Right ventricle myocardium inferior (tissue), 1 donor: Measurements from ENCODE around the gene DLST. TPM values are rescaled to one million over a fixed set of nuclear protein-coding genes. Genes with fewer than 3 reads are reported as not detected.

Source experiments
- ATAC-seq: fragments of 200-7000 bp; cut with Tn5 transposase; one replicate; pipeline ENCODE4 v1.9.1; 2020; ENCODE audit warnings: mild to moderate bottlenecking, moderate library complexity
- DNase-seq: peaks from one replicate; pipeline ENCODE4 v3.0.0; 2021; ENCODE audit errors: missing footprints
- intact Hi-C: fragments of 100-400 bp; cut with DNase I; formaldehyde crosslinking; loops from one replicate; pipeline ENCODE4 v1.11.0; 2022
- long read RNA-seq: library from polyadenylated mRNA; unstranded; transcript quantifications from one replicate; pipeline ENCODE4 v2.0.0, GENCODE V29; 2021
- total RNA-seq: library from RNA; stranded (reverse); fragmentation: NEBNext Ultra II Directional; extraction: Animal tissue kit (Norgen Biotek cat#: 25700); gene quantifications from one replicate; pipeline ENCODE4 v1.2.1, GENCODE V29; 2021
- donor health status: DM: no; HTN: yes; CAD: no; lungs with severe emphysema.

Gene DLST
- total RNA-seq, result 213 TPM
- long read RNA-seq, partial matches to known transcripts, result 2 of 8 reads
- long read RNA-seq, other reads (novel, unspliced or antisense), result 3 of 8 reads

DNA sequence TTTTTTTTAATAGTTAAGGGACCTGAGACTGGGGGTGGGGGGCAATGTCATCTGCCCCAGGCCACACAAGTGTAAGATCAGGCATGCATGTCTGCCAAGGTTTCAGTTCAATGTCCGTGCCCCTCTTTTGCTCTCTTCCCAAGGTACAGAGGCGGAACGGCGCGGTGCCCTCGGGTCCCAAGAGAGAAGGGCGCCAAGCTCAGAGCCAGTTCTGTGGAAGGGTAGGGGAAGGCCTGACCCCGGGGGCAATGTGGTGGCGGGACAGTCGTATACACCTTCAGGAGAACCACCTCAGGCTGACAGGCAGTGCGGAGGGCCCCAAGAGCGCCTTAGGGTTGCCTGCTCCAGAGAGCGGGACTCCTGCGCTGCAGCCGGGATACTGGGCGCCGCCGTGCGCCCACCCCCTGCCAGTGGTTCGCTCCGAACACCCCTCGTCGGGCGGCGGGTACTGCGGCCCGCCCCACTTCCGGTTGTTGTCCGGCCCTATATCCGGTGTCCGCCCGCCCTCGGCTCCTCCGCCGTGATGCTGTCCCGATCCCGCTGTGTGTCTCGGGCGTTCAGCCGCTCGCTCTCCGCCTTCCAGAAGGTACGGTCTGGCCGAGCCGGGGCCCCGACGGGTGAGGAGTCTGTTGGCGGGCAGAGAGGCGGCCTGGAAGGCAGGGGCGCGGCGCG, at the start of gene DLST:
DLST (plus strand) TSS at position 486 of the 672 bp plus-strand sequence; CDS start at position 524, 38 bp downstream.
- ATAC-seq (peak; percentile 99), DNase-seq (peak; percentile 95)
- intact Hi-C loops, result loop anchor here (2.0 kb wide), 1 partner anchor 21 kb away; no protein-coding TSS in a partner anchor

DNA sequence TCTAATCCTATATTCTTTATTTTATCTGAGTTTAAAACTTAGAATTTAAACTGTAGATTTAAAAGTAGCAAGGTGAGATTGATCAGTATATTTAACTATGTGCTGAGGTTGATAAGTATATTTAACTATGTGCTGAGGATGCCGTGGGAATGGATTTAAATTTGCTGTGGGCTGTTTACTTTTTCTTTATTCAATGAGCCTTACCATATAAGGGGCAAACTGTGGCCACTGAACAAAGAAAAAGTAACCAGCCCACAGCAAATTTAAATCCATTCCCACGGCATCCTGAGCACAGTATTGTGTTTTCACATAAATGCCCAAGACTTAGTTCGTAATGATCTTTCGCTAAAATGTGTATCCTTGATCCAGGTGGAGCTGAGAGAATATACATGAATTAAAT, 48.9 kb upstream of the DLST start:
- DNase-seq (no peak), ATAC-seq (no peak)
- intact Hi-C loops, result no loop called here

DNA sequence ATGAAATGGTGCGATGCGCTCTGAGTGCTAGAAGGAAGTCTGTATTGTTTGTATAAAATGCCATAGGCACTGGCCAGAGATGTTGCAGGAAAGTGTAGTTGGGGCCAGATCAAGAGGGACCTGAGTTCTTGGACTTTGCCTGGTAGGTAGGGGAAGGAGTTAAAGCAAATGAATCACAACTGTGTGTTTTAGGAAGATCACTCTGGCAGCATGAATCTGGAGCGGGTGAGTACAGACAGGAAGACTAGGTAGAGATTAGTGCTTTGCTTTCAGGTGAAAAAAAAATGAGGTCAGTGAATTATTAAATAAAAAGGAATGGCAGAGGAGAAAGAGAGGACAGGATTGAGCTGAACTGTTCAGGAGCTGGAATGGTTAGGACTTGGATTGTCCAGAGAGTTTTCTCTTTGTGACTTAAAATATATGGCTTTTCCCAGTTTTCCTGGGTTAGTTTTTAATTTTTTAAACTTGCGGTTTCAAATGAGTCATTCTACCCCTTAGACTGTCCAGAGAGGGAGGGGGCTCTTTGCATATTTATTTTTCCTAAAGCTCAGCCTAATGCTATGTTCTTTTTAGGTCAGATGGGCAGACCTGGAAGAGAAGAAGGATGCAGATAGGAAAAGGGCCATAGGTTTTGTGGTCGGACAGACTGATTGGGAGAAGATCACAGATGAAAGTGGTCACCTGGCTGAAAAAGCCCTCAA, 46.9 kb upstream of the DLST start:
- intact Hi-C loops, result no loop called here
- ATAC-seq (no peak), DNase-seq (no peak)

DNA sequence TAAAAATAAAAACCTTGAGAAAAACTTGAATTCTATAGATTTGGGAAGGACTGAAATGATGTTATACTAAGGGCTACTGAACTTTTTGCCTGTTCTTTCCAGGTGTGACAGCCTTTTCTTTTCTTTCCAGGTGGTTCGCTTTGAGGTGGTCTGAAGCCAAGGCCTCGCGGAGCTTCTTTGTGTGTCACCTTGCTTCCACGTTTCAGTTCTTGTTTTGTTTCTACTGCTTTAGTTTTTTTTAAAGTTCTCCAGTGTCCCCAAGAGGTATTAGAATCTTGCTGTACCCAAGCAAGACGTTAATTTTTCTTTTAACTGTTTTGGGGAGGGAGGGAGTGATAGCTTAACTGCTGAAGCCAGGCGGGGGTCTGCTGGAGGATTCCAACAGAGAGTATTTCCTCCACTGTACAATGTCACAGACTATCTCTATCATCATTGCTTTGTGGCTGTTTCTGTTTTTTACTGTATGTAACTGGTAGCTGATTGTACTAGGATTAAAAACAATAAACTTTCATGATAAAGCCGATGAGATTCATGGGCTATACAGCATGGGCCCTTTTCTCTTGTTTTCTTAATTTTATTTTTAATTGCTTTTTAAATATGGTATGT, 46.0 kb upstream of the DLST start:
- DNase-seq, result no peak
- ATAC-seq, result no peak
- intact Hi-C loops, result no loop called here

DNA sequence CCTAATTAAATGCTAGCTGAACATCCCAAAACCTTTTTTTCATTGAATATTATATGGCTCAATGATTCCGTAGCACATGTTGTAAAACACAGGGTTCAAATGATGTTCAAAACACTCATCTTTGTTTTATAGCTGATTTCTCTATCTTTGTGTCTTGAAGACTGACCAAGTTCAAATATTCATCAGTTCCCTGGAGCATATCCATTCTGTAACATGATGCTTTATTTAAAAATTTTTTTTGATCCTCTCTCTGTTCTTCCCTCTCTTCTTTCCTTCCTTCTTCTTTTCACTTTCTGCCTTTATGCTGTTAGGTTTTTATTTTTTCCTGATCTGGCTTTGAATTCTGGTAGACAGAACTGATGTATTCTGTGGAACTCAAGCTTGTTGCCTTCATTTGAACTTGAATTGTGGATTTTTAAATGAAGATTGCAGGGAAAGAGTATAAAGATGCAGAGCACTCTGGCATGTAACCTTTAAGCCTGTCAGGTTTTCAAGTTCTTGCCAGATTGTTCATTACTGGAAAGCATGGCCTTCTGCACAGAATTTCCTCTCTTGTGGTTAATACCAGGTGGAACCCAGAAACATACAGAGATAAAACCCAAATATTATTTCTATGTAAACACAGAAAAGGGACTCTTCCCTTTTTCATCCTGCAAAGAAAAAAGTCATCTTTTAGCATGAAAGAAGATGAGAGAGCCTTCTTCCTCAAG, 45.3 kb upstream of the DLST start:
- ATAC-seq (no peak), DNase-seq (no peak)
- intact Hi-C loops, result no loop called here

DNA sequence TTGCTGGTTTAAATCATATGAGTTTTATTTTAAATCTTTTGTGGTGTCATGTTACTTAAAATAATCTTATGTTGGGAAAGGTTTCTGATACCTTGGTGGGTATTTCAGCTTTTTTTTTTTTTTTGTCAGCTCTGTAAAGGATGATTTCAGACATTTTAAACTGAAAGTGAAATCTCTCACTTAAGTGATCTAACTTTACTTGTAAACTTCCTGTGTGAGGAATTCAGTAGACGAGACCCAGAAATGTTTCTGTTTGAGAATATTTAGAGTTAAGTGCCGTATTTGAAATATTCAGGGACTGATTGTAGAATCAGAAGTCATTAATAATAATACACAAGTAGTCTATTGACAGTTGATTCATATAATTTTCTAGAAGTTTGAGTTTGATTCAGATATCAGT, 43.5 kb upstream of the DLST start:
- DNase-seq (no peak), ATAC-seq (no peak)
- intact Hi-C loops, result no loop called here

DNA sequence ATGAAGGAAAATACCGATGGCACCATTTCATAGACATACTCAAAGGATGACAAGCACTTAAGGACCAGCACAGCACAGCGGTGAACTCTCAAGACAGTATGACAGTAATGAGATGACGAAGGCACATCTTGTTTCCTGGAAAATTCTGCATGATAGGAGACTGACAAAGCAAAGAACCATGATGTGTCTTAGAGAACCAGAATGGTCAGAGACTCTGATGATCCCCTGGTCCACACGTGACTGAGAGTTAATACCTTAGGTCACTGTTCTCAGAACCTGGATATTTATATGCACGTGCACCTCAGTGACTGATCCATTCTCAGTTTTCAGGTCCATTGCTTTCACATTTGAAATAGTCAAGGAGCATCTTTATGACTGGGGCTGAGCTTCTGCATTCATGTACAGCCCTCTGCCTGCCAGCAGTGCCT, 41.1 kb upstream of the DLST start:
- DNase-seq (no peak), ATAC-seq (no peak)
- intact Hi-C loops, result no loop called here

DNA sequence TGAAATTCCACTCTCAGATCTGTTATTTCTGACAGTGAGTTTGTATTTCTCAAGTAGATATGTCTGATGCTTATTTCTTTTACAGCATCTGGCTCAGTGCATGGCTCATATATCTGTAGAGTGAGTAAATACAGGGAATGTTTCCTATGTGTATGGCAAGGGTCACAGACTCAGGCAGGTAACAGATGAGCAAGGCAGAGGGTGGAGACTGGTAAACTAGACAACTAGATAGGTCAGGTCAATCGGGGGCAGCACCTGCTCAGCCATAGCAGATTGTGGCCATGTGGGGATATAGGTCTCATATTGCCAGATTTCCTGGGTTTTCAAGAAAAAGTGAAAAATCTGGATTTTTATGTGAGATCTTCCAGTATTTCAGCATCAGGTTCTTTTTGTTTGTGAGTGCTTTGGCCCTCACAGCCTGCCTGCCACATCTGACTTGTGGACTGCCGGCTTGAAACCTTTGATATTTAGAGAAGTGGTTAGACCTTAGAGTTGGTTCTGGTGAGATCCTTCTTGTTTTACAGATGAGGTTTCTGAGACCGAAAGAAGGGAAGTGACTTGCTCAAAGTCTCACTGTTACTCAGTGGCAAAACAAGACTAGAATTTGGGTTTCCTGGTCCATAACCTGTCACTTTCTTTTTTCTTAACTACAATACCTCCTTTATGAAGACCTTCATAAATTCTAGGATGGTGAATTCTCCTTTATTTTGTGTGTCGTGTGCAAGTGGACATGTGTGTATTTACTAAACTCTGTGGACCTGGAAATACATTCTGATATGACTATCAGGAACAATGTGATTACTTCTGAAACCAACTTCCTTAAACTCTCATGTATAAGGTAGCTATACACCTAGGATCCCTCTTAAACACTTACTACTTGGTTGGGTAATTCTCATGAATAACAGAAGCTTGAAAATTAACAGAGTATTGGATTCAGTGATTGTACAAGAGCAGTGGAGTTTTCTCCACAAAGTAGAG, 40.2 kb upstream of the DLST start:
- ATAC-seq (no peak), DNase-seq (no peak)
- intact Hi-C loops, result no loop called here

DNA sequence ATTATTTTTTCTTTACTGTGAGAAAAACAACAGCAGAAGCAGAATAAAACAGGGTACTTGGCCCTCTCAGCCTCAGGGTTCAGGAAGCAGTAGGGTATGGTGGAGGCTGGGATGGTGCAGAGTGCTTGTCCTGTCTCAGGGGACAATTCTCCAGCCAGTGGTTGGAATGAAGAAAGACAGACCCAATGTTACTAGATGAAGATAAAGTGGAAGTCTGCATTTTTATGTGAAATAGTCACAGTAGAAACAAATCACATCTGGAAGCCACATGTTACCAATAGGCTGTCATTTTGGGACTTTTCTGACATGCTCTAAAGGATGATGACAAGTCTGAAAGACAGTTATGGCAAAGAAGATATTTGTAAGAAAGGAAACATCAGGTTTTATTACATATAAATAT, 38.1 kb upstream of the DLST start:
- DNase-seq, result peak; percentile 42
- peak; percentile 88 for ATAC-seq

DNA sequence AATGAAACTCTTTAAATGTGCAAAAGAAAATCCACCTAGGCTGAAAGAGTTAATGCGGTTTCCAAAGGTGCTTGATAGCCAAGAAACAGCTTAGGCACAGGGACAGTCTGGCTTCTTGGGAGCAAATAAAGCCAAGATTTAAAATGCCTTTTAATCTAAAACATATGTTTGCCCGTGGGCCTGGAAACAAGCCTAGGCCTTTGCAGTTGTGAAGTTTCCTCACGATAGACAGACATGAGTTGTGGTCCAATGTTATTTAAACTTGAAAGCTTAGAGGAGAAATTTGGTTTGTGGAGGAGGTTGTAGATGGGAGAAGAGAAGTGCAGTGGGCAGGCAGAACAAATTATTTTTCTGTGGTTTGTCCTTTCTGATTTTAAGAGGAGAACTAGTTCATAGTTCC, 35.5 kb upstream of the DLST start:
- intact Hi-C loops, result no loop called here
- DNase-seq, result no peak
- ATAC-seq, result peak; percentile 26

More for the DNA sequence above, 38.1 kb upstream of the DLST start:
- intact Hi-C loops, result no loop called here

DNA sequence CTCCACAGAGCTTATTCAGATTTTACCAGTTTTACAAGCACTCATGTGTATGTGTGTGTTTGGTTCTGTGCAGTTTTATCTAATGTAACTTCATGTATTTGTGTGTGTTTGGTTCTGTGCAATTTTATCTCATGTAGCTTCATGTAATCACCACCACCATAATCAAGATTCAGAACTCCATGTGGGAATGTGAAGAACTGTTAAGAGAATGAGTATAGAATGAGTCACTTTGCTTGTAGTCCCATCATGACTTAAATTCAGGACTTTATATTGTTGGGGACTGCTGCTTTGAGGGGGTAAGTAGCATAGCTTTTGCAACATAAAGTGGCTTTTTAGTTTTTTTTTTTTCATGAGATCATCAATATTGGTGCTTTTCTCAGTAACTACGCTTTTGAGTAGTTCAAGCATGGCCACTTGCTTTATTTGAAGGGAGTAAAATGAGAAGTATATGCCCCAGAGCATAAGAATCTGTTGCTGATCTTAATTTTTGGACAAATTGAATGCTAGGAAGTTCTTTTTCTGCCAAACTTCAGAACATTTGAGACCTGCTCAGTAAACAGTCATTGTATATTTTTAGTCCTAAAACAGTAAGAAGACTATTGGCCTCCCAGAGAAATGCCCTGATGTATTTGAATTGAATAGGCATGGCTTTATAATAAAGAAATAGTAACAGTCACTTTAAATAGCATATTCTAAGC, 34.6 kb upstream of the DLST start:
- intact Hi-C loops, result no loop called here
- no peak for ATAC-seq
- DNase-seq, result no peak

DNA sequence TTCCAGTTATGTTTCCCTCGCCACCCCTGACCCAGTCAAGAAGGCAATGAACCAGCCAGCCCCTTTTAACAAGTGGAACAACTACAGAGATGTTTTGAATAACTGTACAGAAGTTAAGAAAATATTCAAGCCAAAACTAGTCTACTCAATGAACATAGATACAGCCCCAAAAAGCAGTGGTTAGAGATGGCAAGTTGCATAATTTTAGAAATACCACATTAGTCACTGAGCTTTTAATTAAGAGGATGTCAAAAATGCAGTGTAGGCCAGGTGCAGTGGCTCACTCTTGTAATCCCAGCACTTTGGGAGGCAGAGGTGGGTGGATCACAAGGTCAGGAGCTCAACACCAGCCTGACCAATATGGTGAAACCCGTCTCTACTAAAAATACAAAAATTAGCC, 32.9 kb upstream of the DLST start:
- intact Hi-C loops, result no loop called here
- DNase-seq (no peak), ATAC-seq (no peak)

DNA sequence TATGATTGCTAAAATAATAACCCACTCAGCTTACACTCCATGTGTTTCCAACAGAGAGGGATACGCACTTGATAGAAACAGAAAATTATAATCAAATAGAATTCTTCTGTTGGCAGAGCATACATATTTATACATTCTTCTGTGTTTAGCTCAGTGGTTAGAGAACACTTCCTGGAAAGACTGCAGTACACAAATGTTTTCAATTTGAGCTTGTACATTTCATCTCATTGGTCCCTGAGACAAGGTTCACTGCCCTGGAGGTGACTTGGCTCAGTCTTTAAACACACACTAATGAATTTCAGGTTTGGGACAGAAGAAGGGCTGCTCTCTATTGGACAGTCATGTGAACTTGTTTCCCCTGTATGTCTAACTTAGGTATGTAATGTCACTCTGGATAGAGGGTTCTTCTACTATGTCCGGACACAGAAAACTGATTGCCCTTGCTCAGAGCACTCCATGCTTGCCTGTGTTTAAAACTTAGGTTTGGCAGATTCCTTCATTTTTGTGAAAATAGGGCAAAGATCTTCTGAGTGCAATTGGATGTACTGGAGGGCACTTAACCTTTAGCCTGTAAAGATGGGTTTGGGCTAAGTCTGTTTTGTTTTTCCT, 28.7 kb upstream of the DLST start:
- DNase-seq (no peak), ATAC-seq (no peak)
- intact Hi-C loops, result no loop called here

DNA sequence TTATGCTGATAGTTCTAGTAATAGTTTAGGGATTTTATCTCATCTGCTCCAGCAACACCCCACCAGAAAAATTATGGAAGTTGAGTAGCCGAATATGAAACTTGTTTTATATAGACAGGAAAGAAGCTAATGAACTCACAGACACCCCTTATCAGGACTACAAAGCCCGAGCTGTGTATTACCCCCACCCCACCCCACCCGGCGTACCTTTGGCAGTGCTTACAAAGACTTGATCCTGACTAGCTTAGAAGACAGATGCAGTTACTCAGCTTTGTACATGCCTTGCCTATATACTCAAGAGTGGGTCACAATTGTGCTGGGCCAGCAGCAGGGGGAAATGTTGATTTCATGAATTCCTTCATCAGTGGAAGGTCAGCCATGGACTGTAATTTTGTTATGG, 28.1 kb upstream of the DLST start:
- DNase-seq (no peak), ATAC-seq (no peak)
- intact Hi-C loops, result no loop called here

DNA sequence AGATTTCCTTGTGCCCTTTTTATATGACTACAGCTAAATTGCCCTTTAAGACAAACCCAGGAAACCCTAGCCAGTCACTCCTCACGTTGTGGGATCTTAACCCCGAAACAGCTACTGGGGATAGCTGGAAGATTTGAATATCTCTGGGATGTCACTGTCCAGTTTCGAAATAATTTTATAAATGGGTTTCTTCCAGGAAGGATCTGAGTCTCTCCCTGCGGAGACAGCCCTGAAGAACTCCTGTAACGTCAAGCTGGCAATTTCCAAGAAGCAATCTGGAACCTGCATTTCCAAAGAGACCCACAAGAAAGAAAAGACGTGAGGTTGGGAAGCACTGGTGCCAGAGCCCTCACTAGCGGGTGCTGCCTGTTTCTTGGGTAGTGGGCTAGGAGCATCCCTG, 26.7 kb upstream of the DLST start:
- peak; percentile 14 for ATAC-seq
- intact Hi-C loops, result no loop called here

DNA sequence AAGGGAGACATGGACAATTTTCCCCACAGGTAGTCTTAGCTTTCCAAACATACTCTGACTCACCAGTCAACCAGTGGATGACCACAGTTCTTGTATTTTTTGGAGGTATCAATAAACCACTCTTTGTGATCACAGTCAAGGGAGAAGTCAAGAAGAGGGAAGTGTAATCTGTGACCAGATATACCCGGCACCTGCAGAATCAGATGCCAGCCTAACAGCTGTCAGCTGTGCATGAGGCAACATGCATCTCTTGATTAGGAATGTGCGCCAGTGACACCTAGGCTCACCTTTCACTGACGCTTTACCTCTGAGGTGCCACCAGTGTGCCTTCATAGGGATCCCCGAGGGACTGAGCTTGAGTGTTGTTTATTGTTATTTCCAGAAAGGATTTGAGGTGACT, 25.8 kb upstream of the DLST start:
- no peak for DNase-seq
- intact Hi-C loops, result no loop called here
- no peak for ATAC-seq

More for the DNA sequence above, 26.7 kb upstream of the DLST start:
- no peak for DNase-seq

DNA sequence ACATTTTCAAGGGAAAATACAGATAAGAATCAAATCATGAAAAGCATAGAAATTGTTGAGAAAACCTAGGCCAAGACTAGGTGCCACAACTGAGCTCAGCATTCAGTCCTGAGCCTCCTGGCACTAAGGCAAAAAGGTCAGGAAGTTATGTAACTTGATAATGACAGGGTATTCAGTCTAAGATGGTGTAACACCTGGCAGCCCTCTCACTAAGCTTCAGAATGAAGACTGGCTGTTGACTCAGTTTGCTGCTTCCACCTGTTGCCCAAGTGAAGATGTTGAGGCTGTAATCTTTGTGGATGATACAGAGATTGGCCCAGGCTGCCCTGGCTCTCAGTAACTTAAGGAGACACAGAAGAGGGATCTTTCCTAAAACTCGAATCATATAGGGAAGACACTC, 25.4 kb upstream of the DLST start:
- no peak for DNase-seq
- no peak for ATAC-seq
- intact Hi-C loops, result no loop called here
